NCI-H1048 (cell line): ENCODE data around the gene TUBGCP3.
"Not testable (repeated sequence)": the region's sequence is repeated elsewhere in the genome, so short reads cannot be mapped to it uniquely, and the experiment has no call there.

Experiments
- DNase-seq: peaks from one replicate; lab custom pipeline; 2025; lab: John Stamatoyannopoulos, UW

The TUBGCP3 gene

GRCh38 chr13:112530861-112531260 lies 57.1 kb downstream of the TUBGCP3 start:
- no peak for DNase-seq

- no peak for DNase-seq
Measured at GRCh38 chr13:112529216-112529615, 58.7 kb downstream of the TUBGCP3 start.

DNA sequence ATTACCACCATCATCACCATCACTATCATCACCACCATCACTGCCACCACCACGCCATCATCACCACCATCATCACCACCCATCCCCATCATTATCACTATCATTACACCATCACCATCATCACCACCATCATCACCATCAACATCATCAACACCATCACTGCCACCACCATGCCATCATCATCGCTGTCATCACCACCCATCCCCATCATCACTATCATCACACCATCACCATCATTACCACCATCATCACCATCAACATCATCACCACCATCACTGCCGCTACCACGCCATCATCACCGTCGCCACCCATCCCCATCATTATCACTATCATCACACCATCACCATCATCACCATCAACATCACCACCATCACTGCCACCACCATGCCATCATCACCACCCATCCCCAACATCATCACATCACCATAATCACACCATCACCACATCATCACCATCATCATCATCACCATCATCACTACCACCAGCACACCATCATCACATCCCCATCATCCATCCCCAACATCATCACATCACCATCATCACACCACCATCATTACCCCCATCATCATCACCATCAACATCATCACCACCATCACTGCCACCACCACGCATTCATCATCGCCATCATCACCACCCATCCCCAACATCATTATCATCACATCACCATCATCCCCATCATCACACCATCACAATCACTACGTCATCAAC lies 61.7 kb downstream of the TUBGCP3 start:
- DNase-seq = no peak

GRCh38 chr13:112525356-112525945 lies 62.5 kb downstream of the TUBGCP3 start:
- no peak for DNase-seq

GRCh38 chr13:112522578-112522977 lies 65.4 kb downstream of the TUBGCP3 start:
- DNase-seq = no peak

DNA sequence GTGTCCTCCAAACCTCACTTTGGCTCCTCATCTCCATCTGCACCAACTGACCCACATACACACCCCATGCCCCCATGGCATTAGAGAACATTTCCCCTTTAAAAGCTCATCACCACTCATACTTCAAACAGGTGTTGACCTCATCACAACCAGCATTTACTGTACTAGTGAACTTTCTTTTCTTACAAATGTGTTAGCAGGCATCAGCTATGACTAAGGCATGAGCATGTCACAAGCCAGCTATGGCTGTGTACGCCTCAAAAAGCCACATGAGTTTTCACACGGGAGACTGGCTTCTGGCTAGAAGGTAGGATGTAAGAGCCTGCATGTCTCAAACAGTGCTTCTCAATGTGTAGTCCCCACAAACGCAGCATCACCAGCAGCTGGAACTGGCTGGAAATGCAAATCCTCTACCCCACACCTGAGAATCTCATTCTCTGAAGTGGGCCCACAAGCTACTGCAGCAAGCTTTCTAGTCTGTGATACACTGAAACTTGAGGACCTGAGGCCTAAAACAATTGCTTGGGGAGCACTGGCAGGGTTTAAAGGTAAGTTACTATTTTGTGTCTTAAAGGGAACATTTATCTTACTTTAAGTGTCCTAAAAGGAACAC lies 66.8 kb downstream of the TUBGCP3 start:
- DNase-seq = no peak

DNA sequence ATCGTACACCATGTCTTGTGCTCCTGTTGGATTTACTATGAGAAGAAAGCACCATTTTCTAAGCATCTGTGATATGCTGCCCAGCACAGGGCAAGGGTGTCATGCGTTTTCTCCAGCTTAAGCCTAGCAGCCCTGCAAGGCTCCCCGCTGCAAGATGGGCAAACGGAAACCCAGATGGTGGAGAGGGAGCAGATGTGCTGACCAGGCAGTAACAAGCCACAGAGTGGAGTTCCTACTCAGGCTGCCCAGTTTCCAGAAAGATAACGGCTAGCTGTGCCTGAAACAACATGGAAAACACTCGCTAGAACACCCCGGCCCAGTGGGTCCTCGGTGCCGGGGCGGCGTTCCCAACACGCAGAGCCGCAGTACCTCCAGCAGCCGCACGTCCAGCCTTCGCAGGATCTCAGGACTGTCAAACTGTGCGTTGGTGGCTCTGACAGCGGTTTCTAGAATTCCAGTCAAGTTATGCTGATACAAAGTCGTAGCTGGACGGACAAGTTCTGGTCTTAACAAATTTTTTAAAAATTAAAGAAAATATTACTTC lies 68.4 kb downstream of the TUBGCP3 start:
- no peak for DNase-seq

- DNase-seq = no peak
Measured at GRCh38 chr13:112516218-112516617, 71.7 kb downstream of the TUBGCP3 start.

- DNase-seq = no peak
Measured at GRCh38 chr13:112513761-112514160, 74.2 kb downstream of the TUBGCP3 start.

DNA sequence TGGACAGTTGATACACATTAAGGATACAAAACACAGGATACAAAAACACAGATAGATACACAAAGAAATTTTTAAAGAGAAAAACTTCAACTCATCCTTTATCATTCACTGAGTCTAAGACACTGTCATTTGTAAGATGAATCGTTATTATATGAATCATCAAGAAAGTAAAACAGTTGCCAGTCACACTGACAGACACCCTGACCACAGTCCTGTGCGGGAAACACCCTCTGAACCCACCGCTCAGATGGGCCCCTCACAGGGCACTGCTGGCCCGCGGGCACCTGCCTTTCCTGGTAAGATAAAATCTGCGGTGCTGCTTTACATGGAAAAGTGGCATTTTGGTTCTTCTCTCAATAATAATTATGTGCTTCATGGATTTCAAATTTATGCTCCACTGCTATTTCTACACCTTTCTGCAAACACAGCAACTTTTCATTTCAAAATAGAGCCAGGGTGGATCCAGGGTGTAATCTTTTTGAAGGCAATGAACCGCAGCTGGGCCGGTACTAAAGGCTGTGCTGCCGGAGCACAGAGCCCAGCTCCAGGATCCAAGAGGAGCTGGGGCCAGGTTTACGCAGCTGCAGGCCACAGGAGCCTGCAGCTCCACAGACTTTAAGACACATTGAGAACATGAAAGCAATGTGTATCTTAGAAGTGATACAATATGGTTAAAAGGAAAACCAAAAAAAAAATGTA lies 76.8 kb downstream of the TUBGCP3 start:
- DNase-seq = no peak

DNA sequence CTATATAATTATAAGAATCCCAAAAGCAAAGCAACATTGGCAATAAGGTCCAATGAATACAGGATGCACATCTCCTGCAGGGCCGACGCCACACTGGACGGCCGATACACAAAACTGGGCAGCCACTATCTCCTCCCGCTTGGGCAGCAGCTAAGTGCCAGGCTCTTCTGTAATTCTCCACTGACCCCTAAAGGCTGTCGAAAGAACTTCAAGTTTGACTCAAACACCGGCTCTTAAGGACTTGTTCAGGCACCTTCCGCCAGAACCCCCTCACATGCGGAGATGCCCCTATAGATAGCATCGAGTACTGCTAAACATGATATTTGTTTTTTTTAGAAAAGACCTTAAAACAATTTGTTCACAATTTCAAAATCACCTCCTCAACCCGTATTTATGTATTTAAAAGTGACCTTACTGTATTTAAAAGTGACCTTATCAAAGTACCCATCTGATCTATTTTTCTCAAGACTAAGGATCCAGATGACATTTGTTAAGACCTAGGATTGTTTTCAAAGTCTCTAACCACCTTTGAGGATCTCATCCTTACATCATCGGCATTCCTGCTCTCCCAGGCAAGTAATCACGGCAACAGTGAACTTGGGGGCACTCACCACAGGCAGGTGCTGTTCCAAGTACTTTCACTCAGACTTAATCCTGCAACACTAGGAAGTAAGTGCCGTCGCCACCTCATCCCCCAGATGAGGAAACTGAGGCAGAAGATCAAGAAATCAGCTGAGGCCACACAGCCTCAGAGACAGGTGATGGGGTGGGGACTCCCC lies 77.8 kb downstream of the TUBGCP3 start:
- no peak for DNase-seq

- no peak for DNase-seq
Measured at GRCh38 chr13:112509190-112509589, 78.8 kb downstream of the TUBGCP3 start.

DNA sequence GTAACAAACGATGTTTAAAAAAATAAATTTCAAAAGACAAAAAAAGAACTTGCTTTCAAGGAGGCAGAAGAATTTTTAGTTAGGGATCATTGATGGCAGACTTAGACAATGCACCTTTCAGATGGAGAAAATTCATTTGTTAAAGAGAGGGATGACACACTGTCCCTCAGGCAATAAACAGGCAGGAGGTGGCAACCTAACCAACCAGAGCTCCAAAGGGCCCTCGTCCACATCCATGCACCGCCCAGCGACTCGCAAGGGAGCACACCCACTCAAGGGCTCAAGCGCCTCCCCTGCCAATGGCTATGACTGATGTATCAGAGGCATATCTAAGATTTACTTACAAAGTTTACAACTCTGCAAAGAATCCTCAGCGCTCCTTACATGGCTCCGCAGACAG lies 81.9 kb downstream of the TUBGCP3 start:
- no peak for DNase-seq

DNA sequence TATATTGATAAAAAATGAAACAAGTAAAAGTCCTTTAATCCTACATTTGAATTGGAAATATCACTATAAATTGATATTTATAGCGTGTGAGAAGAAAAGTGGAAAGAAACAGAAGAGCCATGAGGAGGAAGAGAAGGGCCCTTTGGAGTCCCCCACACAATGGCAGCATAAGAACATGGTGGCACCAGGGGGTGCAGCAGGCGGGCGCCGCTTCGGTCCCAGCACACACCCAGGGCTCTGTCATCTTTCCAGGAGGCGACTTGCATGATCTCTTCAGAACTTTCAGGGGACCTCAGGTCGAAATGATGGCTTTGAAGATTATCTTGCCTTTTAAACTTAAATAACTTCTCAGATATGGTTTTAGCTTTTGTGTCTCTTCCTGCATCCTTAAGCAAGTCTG lies 91.8 kb downstream of the TUBGCP3 start:
- no peak for DNase-seq

GRCh38 chr13:112495465-112495864 lies 92.5 kb downstream of the TUBGCP3 start:
- no peak for DNase-seq

GRCh38 chr13:112489199-112489598 lies 98.8 kb downstream of the TUBGCP3 start:
- DNase-seq = no peak

DNA sequence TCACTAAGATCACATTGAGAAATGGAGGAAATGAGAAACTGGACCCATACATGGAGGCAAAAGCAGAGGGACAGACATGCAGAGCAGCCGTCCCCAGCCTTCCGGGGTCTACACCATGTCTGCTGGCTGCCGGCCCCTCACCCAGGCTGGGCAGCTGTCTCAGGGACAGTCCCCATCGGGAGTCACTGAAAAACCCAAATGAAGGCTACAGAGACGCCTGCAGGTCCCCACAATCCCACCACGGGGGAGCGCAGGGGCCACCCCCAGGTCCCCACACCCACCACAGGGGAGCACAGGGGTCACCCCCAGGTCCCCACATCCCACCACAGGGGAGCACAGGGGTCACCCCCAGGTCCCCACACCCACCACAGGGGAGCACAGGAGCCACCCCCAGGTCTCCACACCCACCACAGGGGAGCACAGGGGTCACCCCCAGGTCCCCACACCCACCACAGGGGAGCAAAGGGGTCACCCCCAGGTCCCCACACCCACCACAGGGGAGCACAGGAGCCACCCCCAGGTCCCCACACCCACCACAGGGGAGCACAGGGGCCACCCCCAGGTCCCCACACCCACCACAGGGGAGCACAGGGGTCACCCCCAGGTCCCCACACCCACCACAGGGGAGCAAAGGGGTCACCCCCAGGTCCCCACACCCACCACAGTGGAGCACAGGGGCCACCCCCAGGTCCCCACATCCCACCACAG lies 99.5 kb downstream of the TUBGCP3 start:
- DNase-seq = not testable (repeated sequence)

DNA sequence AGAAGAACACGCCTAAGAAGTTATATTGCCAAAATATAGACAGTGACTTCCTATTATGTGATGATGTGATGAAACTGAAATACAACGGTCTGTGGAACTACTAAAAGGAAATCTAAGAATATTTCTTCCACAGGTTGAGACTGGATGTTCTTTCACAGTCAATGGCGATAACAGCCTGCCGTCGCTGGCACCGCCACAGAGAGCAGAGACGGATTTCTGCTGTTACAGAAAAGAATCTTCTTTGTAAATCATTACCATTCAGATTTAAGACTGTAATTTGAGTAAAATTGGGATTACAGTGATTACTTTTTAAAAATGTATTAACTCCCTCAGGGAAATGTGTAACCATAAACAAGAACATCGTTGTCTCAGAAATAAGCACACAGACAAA lies 100.8 kb downstream of the TUBGCP3 start:
- no peak for DNase-seq

- DNase-seq = no peak
Measured at GRCh38 chr13:112486386-112487126, 101.4 kb downstream of the TUBGCP3 start.

DNA sequence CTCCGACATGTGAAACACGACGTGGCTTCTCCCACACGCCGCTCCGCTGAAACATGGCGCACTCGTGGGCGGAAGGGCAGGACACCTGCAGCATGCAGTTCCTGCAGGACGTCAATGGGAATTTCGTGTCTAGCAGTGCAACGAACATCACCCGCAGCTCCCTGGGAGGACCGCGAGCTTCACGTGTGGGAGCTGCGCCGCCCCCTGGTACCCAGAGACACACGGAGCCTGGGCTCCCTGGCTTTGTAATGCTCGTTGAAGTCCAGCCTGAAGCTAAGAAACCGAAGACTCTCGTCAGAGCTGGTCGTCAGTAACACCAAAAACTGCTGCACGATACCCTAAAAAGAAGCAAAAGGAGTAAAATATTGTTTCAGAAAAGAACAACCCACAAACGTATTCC lies 102.1 kb downstream of the TUBGCP3 start:
- not testable (repeated sequence) for DNase-seq
